Measurements from ENCODE around the gene CLP1. TPM values are rescaled to one million over a fixed set of nuclear protein-coding genes. Genes with fewer than 3 reads are reported as not detected.

The CLP1 gene
- total and polyA plus RNA-seq, 12 donors: 2.9 to 9.0 (median 7.1) TPM

- ATAC-seq (no peak), DNase-seq (no peak)
- no peak for TF ChIP-seq CTCF (IDR thresholded peaks at IDR 0.05)
- Histone ChIP-seq H3K9me3 (no peaks in the 10 kb centered on the region), H3K36me3 (peaks cover 0 to 39% (median 26%) of the 10 kb centered on the region in 9 donors), H3K27ac (peak overlapping the region in 8 of 10 donors; percentile 64 to 97 (median 86)), H3K4me1 (peaks cover 3 to 35% (median 17%) of the 10 kb centered on the region in 9 donors), H3K4me3 (peak overlapping the region; percentile 27 to 88 (median 69)), H3K27me3 (no peaks in the 10 kb centered on the region)
- intact Hi-C loops (cut with DNase I): loop anchor here in 1 of 10 donors (10.0 kb wide), 1 partner anchor 147 kb away; no protein-coding TSS in a partner anchor
- 0% methylated on average over 8 of the region's 8 CpGs for WGBS, 2 donors
These were observed 430 bp downstream of the CLP1 start for GRCh38 chr11:57658023-57658361.

GRCh38 chr11:57659669-57660068 lies 2.1 kb downstream of the CLP1 start:
- no peak for DNase-seq
- H3K4me3 ChIP-seq: no peak overlapping the region
- ATAC-seq: no peak
- peaks cover 3 to 26% (median 16%) of the 10 kb centered on the region in 9 donors for H3K4me1 ChIP-seq
- TF ChIP-seq CTCF (IDR thresholded peaks at IDR 0.05): no peak
- WGBS, 2 donors: 94 to 97% methylated on average over 14 of the region's 14 CpGs
- intact Hi-C loops (cut with DNase I): loop anchor here in 1 of 10 donors (10.0 kb wide), 1 partner anchor 145 kb away; no protein-coding TSS in a partner anchor
- H3K9me3 ChIP-seq: no peaks in the 10 kb centered on the region
- H3K36me3 ChIP-seq: peaks cover 0 to 42% (median 26%) of the 10 kb centered on the region in 9 donors
- H3K27me3 ChIP-seq: no peaks in the 10 kb centered on the region
- H3K27ac ChIP-seq: no peak overlapping the region

GRCh38 chr11:57662893-57663292 lies 5.3 kb downstream of the CLP1 start:
- ATAC-seq: no peak
- Histone ChIP-seq H3K4me3 (no peak overlapping the region), H3K9me3 (no peaks in the 10 kb centered on the region), H3K27ac (no peak overlapping the region), H3K4me1 (peaks cover 3 to 28% (median 17%) of the 10 kb centered on the region in 9 donors), H3K36me3 (peaks cover 0 to 42% (median 26%) of the 10 kb centered on the region in 9 donors), H3K27me3 (no peaks in the 10 kb centered on the region)
- no peak for DNase-seq
- no peak for TF ChIP-seq CTCF (IDR thresholded peaks at IDR 0.05)
- intact Hi-C loops (cut with DNase I): no loop called here
- WGBS, 2 donors: 69% methylated on average over 4 of the region's 4 CpGs

- DNase-seq (no peak), ATAC-seq (no peak)
- Histone ChIP-seq H3K9me3 (no peaks in the 10 kb centered on the region), H3K4me1 (peaks cover 0 to 20% (median 11%) of the 10 kb centered on the region in 9 donors), H3K4me3 (no peak overlapping the region), H3K27me3 (no peaks in the 10 kb centered on the region), H3K27ac (no peak overlapping the region), H3K36me3 (peaks cover 0 to 42% (median 26%) of the 10 kb centered on the region in 9 donors)
- intact Hi-C loops (cut with DNase I): no loop called here
- no peak for TF ChIP-seq CTCF (IDR thresholded peaks at IDR 0.05)
- 79 to 84% methylated on average over 9 of the region's 9 CpGs for WGBS, 2 donors
These were observed 6.4 kb downstream of the CLP1 start for GRCh38 chr11:57663975-57664374.

Data from heart right ventricle (tissue), 16 donors.